GM19351 (cell line): ENCODE measurements around the gene YDJC.
"Not testable (repeated sequence)": the region's sequence is repeated elsewhere in the genome, so short reads cannot be mapped to it uniquely, and the experiment has no call there.

Experiments
- ATAC-seq: cut with Tn5 transposase; IDR thresholded peaks from one replicate; pipeline ENCODE4 v1.9.1; 2021; ENCODE audit warnings: mild to moderate bottlenecking, moderate library complexity; ENCODE audit not compliant: unreplicated experiment

Gene YDJC

GRCh38 chr22:21611210-21611977 lies 18.4 kb downstream of the YDJC start:
- no peak for ATAC-seq

GRCh38 chr22:21609556-21610157 lies 20.2 kb downstream of the YDJC start:
- not testable (repeated sequence) for ATAC-seq

- no peak for ATAC-seq
Observed at GRCh38 chr22:21606775-21607174, 23.0 kb downstream of the YDJC start.

GRCh38 chr22:21605887-21606564 lies 23.8 kb downstream of the YDJC start:
- ATAC-seq, result no peak

GRCh38 chr22:21603973-21604372 lies 25.8 kb downstream of the YDJC start:
- no peak for ATAC-seq

- no peak for ATAC-seq
Observed at GRCh38 chr22:21602579-21602978, 27.2 kb downstream of the YDJC start.

- ATAC-seq, result no peak
Observed at GRCh38 chr22:21599053-21599893, 30.5 kb downstream of the YDJC start.

- no peak for ATAC-seq
Observed at GRCh38 chr22:21598302-21598701, 31.5 kb downstream of the YDJC start.

GRCh38 chr22:21596356-21597135 lies 33.3 kb downstream of the YDJC start:
- ATAC-seq, result not testable (repeated sequence)

- no peak for ATAC-seq
Observed at GRCh38 chr22:21594865-21595452, 34.9 kb downstream of the YDJC start.

- ATAC-seq, result no peak
Observed at GRCh38 chr22:21593406-21594232, 36.2 kb downstream of the YDJC start.

- ATAC-seq, result no peak
Observed at GRCh38 chr22:21592422-21592821, 37.4 kb downstream of the YDJC start.

GRCh38 chr22:21591695-21592094 lies 38.1 kb downstream of the YDJC start:
- ATAC-seq, result no peak

GRCh38 chr22:21590809-21591641 lies 38.8 kb downstream of the YDJC start:
- ATAC-seq, result no peak

GRCh38 chr22:21589396-21589795 lies 40.4 kb downstream of the YDJC start:
- no peak for ATAC-seq

- peak; percentile 90 for ATAC-seq
Observed at GRCh38 chr22:21587803-21588611, 41.8 kb downstream of the YDJC start.

GRCh38 chr22:21585389-21585788 lies 44.4 kb downstream of the YDJC start:
- no peak for ATAC-seq
